Rectal smooth muscle tissue (tissue), 1 donor: ENCODE data around the gene ZNF518B.

Experiments used
- H3K27ac ChIP-seq: one replicate; pipeline ENCODE4 v1.7.0; 2013; ENCODE audit warnings: low read depth, low read length, inconsistent platforms
- H3K27me3 ChIP-seq: one replicate; pipeline ENCODE4 v1.7.0; 2013; ENCODE audit warnings: low read length; ENCODE audit not compliant: control insufficient read depth, insufficient read depth
- H3K36me3 ChIP-seq: one replicate; pipeline ENCODE4 v1.7.0; 2013; ENCODE audit warnings: low read length; ENCODE audit not compliant: control insufficient read depth, insufficient read depth
- H3K4me1 ChIP-seq: one replicate; pipeline ENCODE4 v1.7.0; 2013; ENCODE audit warnings: low read length; ENCODE audit not compliant: control insufficient read depth, insufficient read depth
- H3K4me3 ChIP-seq: one replicate; pipeline ENCODE4 v1.7.0; 2013; ENCODE audit warnings: low read length
- H3K9ac ChIP-seq: one replicate; pipeline ENCODE4 v1.7.0; 2013; ENCODE audit warnings: low read length

The ZNF518B gene

GRCh38 chr4:10403633-10404445, 53.4 kb downstream of the ZNF518B start:
- Histone ChIP-seq H3K4me3 (no peak overlapping the region), H3K36me3 (no peaks in the 10 kb centered on the region), H3K27ac (no peak overlapping the region), H3K27me3 (no peaks in the 10 kb centered on the region), H3K4me1 (no peaks in the 10 kb centered on the region), H3K9ac (no peak overlapping the region)

DNA sequence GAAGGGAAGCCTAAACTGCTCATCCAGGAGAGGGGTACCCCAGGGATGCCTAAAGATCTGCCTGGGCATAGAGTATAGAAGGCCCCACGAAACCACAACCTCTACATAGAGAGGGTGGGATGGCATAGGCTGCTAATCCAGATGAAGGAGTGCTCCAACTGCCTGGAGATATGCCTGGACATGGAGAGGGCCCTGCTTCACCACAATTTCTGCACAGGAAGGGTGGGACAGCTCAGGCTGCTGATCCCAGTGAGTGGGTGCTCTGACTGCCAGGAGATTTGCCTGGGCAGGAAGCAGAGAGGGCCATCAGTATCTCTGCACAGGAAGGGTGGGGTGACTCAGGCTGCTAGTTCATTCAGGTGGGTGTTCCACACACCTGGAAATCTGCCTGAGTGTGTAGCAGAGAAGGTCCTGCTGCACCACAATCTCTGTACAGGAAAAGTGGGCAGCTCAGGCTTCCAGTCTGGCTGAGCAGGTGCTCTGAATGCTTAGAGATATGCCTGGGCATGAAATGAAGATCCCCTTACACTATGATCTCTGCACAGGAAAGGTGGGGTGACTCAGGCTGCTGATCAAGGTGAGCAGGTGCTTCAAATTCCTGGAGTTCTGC, 61.1 kb downstream of the ZNF518B start:
- no peaks in the 10 kb centered on the region for H3K27me3 ChIP-seq
- H3K9ac ChIP-seq, result no peak overlapping the region
- H3K4me1 ChIP-seq, result no peaks in the 10 kb centered on the region

More for the DNA sequence above, 61.1 kb downstream of the ZNF518B start:
- H3K4me3 ChIP-seq, result no peak overlapping the region
- no peak overlapping the region for H3K27ac ChIP-seq
- no peaks in the 10 kb centered on the region for H3K36me3 ChIP-seq
